ENCODE measurements around the gene DSCAM.

- TF ChIP-seq, protein P1, sequence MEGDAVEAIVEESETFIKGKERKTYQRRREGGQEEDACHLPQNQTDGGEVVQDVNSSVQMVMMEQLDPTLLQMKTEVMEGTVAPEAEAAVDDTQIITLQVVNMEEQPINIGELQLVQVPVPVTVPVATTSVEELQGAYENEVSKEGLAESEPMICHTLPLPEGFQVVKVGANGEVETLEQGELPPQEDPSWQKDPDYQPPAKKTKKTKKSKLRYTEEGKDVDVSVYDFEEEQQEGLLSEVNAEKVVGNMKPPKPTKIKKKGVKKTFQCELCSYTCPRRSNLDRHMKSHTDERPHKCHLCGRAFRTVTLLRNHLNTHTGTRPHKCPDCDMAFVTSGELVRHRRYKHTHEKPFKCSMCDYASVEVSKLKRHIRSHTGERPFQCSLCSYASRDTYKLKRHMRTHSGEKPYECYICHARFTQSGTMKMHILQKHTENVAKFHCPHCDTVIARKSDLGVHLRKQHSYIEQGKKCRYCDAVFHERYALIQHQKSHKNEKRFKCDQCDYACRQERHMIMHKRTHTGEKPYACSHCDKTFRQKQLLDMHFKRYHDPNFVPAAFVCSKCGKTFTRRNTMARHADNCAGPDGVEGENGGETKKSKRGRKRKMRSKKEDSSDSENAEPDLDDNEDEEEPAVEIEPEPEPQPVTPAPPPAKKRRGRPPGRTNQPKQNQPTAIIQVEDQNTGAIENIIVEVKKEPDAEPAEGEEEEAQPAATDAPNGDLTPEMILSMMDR (IDR thresholded peaks at IDR 0.05) = no peak
- TF ChIP-seq POLR2A (IDR thresholded peaks at IDR 0.05) = no peak
Observed at GRCh38 chr21:40162075-40162474, 684.9 kb downstream of the DSCAM start.
